Vagina (tissue), 2 donors: ENCODE data around the gene THTPA.

Experiments used
- POLR2AphosphoS5 ChIP-seq, 2 donors: sonication (generic); formaldehyde crosslinking; IDR thresholded peaks; one replicate each; pipeline ENCODE4 v1.9.0; 2017; ENCODE audit warnings: antibody characterized with exemption in 2 of 2, mild to moderate bottlenecking in 2 of 2, low read depth in 1 of 2; ENCODE audit not compliant: insufficient read depth in 1 of 2
- TF ChIP-seq, protein P1 (sequence below), 3 experiments: fragments of 450-650 bp in 2 of 3; fragments of 200-600 bp in 1 of 3; sonication (generic) in 1 of 3; IDR thresholded peaks; one replicate each; pipeline ENCODE4 v1.5.1; 2017 to 2019; ENCODE audit warnings: antibody characterized with exemption in 3 of 3, mild to moderate bottlenecking in 2 of 3, moderate library complexity in 2 of 3

DNA sequence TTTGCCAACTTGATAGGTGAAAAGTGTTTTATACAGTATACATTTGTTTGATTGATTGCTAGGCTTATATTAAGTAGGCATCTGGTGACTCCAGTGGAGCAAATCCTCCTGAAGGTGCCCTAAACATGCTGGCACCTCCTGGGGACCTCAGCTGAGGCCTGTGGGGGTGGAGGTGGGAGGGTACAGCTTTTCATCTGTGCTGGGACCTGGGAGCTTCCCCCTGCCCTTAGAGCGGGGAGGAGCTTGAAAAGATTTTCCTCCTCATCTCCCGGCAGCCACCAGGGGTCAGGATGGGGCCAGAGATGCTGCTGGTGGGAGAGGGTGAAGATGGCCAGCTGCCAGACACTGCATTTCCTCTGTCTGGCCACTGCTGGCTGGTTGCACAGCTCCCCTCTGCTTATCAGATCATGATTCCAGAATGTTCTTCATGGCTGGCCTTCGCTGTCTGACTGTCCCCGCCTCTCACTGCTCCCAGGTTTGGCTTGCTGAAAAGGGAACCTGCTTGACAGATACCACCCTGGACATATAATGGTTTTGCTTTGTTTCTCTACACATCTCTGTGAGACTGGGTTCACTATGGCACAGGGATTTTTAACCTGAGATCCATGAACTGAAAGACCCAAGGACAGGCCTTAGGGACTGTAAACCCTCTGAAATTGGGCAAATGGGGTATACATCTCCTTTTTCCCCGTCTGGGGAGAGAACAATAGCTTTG lies 33.0 kb downstream of the THTPA start:
- TF ChIP-seq, protein P1, sequence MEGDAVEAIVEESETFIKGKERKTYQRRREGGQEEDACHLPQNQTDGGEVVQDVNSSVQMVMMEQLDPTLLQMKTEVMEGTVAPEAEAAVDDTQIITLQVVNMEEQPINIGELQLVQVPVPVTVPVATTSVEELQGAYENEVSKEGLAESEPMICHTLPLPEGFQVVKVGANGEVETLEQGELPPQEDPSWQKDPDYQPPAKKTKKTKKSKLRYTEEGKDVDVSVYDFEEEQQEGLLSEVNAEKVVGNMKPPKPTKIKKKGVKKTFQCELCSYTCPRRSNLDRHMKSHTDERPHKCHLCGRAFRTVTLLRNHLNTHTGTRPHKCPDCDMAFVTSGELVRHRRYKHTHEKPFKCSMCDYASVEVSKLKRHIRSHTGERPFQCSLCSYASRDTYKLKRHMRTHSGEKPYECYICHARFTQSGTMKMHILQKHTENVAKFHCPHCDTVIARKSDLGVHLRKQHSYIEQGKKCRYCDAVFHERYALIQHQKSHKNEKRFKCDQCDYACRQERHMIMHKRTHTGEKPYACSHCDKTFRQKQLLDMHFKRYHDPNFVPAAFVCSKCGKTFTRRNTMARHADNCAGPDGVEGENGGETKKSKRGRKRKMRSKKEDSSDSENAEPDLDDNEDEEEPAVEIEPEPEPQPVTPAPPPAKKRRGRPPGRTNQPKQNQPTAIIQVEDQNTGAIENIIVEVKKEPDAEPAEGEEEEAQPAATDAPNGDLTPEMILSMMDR (IDR thresholded peaks at IDR 0.05) = peak; percentile 25 to 59 (median 31)
- TF ChIP-seq POLR2AphosphoS5 (IDR thresholded peaks at IDR 0.05; ENCODE audit: insufficient read depth in 1 of 2, low read depth in 1 of 2) = no peak
